Uterus (tissue), 4 donors: ENCODE data around the gene IRX5. TPM values are rescaled to one million over a fixed set of nuclear protein-coding genes. Genes with fewer than 3 reads are reported as not detected.

Source experiments
- DNase-seq, 2 donors: peaks; one replicate each; pipeline ENCODE4 v3.0.0-alpha.2; 2019 to 2020
- H3K27ac ChIP-seq, 2 donors: fragments of 200-600 bp; sonication (generic); 1 replicate in 1 of 2; 2 replicates in 1 of 2; pipeline ENCODE4 v1.5.1; 2016 to 2018
- H3K27me3 ChIP-seq, 2 donors: fragments of 200-600 bp; sonication (generic); one replicate each; pipeline ENCODE4 v1.5.1; 2018 to 2019; ENCODE audit warnings: control low read depth in 1 of 2
- H3K36me3 ChIP-seq, 2 donors: fragments of 200-600 bp; sonication (generic); one replicate each; pipeline ENCODE4 v1.5.1; 2019; ENCODE audit warnings: control low read depth in 1 of 2
- H3K4me1 ChIP-seq, 2 donors: fragments of 200-600 bp; sonication (generic); one replicate each; pipeline ENCODE4 v1.5.1; 2018 to 2019; ENCODE audit warnings: control low read depth in 1 of 2
- H3K4me3 ChIP-seq, 2 donors: fragments of 200-600 bp; sonication (generic); 1 replicate in 1 of 2; 2 replicates in 1 of 2; pipeline ENCODE4 v1.5.1; 2018 to 2019; ENCODE audit warnings: mild to moderate bottlenecking in 1 of 2
- H3K9me3 ChIP-seq, 2 donors: fragments of 200-600 bp; sonication (generic); one replicate each; pipeline ENCODE4 v1.5.1; 2019; ENCODE audit warnings: control low read depth in 1 of 2
- POLR2A ChIP-seq, 2 donors: fragments of 450-650 bp; IDR thresholded peaks; one replicate each; pipeline ENCODE4 v1.6.1; 2016; ENCODE audit warnings: antibody characterized with exemption in 2 of 2, mild to moderate bottlenecking in 1 of 2, moderate library complexity in 1 of 2
- intact Hi-C: fragments of 100-400 bp; cut with DNase I; formaldehyde crosslinking; loops from one replicate; pipeline ENCODE4 v1.15.1; 2023; ENCODE audit warnings: low total_unique reads
- total RNA-seq, 4 donors: library from RNA; depleted of rRNA in 3 of 4; stranded (reverse); fragments of >200 nt in 3 of 4; gene quantifications; one replicate each; pipeline versions ENCODE4 v1.1.0 to v1.2.4, GENCODE V29; 2014 to 2023
- TF ChIP-seq, protein P1 (sequence below), 4 experiments: fragments of 200-600 bp in 2 of 4; fragments of 450-650 bp in 2 of 4; sonication (generic) in 2 of 4; IDR thresholded peaks; one replicate each; pipeline ENCODE4 v1.5.1; 2016 to 2019; ENCODE audit warnings: antibody characterized with exemption in 4 of 4, mild to moderate bottlenecking in 2 of 4, moderate library complexity in 1 of 4
- donor health status: DM: yes; HTN: yes; CAD: no.

The IRX5 gene
- total RNA-seq, 4 donors from 2014 or later: 0.49 to 0.62 TPM; not detected in 2

GRCh38 chr16:54977211-54977610, 46.5 kb downstream of the IRX5 start:
- Histone ChIP-seq H3K36me3 (no peaks in the 10 kb centered on the region), H3K27me3 (no peaks in the 10 kb centered on the region), H3K4me1 (no peaks in the 10 kb centered on the region), H3K27ac (no peak overlapping the region), H3K4me3 (no peak overlapping the region), H3K9me3 (no peaks in the 10 kb centered on the region)
- TF ChIP-seq, protein P1, sequence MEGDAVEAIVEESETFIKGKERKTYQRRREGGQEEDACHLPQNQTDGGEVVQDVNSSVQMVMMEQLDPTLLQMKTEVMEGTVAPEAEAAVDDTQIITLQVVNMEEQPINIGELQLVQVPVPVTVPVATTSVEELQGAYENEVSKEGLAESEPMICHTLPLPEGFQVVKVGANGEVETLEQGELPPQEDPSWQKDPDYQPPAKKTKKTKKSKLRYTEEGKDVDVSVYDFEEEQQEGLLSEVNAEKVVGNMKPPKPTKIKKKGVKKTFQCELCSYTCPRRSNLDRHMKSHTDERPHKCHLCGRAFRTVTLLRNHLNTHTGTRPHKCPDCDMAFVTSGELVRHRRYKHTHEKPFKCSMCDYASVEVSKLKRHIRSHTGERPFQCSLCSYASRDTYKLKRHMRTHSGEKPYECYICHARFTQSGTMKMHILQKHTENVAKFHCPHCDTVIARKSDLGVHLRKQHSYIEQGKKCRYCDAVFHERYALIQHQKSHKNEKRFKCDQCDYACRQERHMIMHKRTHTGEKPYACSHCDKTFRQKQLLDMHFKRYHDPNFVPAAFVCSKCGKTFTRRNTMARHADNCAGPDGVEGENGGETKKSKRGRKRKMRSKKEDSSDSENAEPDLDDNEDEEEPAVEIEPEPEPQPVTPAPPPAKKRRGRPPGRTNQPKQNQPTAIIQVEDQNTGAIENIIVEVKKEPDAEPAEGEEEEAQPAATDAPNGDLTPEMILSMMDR (IDR thresholded peaks at IDR 0.05): no peak
- TF ChIP-seq POLR2A (IDR thresholded peaks at IDR 0.05): no peak
- intact Hi-C loops: no loop called here
- no peak for DNase-seq

GRCh38 chr16:54980821-54981220, 50.2 kb downstream of the IRX5 start:
- no peak overlapping the region for H3K27ac ChIP-seq
- TF ChIP-seq, protein P1 (IDR thresholded peaks at IDR 0.05): no peak
- TF ChIP-seq POLR2A (IDR thresholded peaks at IDR 0.05): no peak

More at GRCh38 chr16:54980821-54981220, 50.2 kb downstream of the IRX5 start:
- no peak overlapping the region for H3K4me3 ChIP-seq
- H3K9me3 ChIP-seq: no peaks in the 10 kb centered on the region
- no peak for DNase-seq
- H3K4me1 ChIP-seq: no peaks in the 10 kb centered on the region
- H3K27me3 ChIP-seq: no peaks in the 10 kb centered on the region
- H3K36me3 ChIP-seq: no peaks in the 10 kb centered on the region
- intact Hi-C loops: no loop called here
